Neuron (in vitro differentiated cells): ENCODE data around the gene CHRM2.
"Not testable (repeated sequence)": the region's sequence is repeated elsewhere in the genome, so short reads cannot be mapped to it uniquely, and the experiment has no call there.

Experiments used
- H2AFZ ChIP-seq: one replicate; pipeline ENCODE4 v1.6.1; 2013; ENCODE audit warnings: low read depth, mild to moderate bottlenecking, inconsistent platforms, low read length, moderate library complexity
- H3K27me3 ChIP-seq: one replicate; pipeline ENCODE4 v1.6.1; 2013; ENCODE audit warnings: low read length; ENCODE audit not compliant: insufficient read depth
- H3K36me3 ChIP-seq: one replicate; pipeline ENCODE4 v1.6.1; 2013; ENCODE audit warnings: low read length; ENCODE audit not compliant: insufficient read depth
- H3K4me1 ChIP-seq: one replicate; pipeline ENCODE4 v1.6.1; 2013; ENCODE audit warnings: low read length; ENCODE audit not compliant: insufficient read depth
- H3K4me3 ChIP-seq: 2 replicates; pipeline ENCODE4 v1.5.1; 2013; ENCODE audit warnings: mild to moderate bottlenecking, low read length, moderate library complexity
- H3K9me3 ChIP-seq: one replicate; pipeline ENCODE4 v1.6.1; 2013; ENCODE audit warnings: low read length

The CHRM2 gene

GRCh38 chr7:136868496-136869000 is at the start of gene CHRM2:
Gene CHRM2, plus strand, starts transcription at chr7:136868652. Its CDS starts 146,214 bp downstream, at chr7:137014866.
- peaks cover 34% of the 10 kb centered on the region for H3K4me1 ChIP-seq
- peak within 1 kb of the TSS; percentile 25 for H3K4me3 ChIP-seq
- H3K27me3 ChIP-seq: peaks cover 72% of the 10 kb centered on the region
- H3K9me3 ChIP-seq: no peaks in the 10 kb centered on the region
- H2AFZ ChIP-seq: peak within 1 kb of the TSS; percentile 51
- no peaks in the 10 kb centered on the region for H3K36me3 ChIP-seq

- not testable (repeated sequence) for H3K36me3 ChIP-seq, H3K9me3 ChIP-seq, H2AFZ ChIP-seq, H3K4me3 ChIP-seq, H3K27me3 ChIP-seq, H3K4me1 ChIP-seq
These were observed 37.1 kb upstream of the CHRM2 start for GRCh38 chr7:136831398-136831797.

- Histone ChIP-seq H3K4me1 (no peaks in the 10 kb centered on the region), H2AFZ (no peak overlapping the region), H3K27me3 (no peaks in the 10 kb centered on the region), H3K9me3 (no peaks in the 10 kb centered on the region), H3K36me3 (no peaks in the 10 kb centered on the region), H3K4me3 (no peak overlapping the region)
These were observed 22.5 kb upstream of the CHRM2 start for GRCh38 chr7:136845899-136846465.

- no peak overlapping the region for H2AFZ ChIP-seq
These were observed 20.6 kb upstream of the CHRM2 start for GRCh38 chr7:136847858-136848257.

GRCh38 chr7:136853654-136854053 is 14.8 kb upstream of the CHRM2 start:
- no peak overlapping the region for H2AFZ ChIP-seq
- no peaks in the 10 kb centered on the region for H3K36me3 ChIP-seq
- no peaks in the 10 kb centered on the region for H3K4me1 ChIP-seq
- H3K4me3 ChIP-seq: no peak overlapping the region
- peaks cover 4% of the 10 kb centered on the region for H3K27me3 ChIP-seq
- no peaks in the 10 kb centered on the region for H3K9me3 ChIP-seq

More at GRCh38 chr7:136847858-136848257, 20.6 kb upstream of the CHRM2 start:
- H3K4me1 ChIP-seq: no peaks in the 10 kb centered on the region
- H3K36me3 ChIP-seq: no peaks in the 10 kb centered on the region
- no peak overlapping the region for H3K4me3 ChIP-seq
- no peaks in the 10 kb centered on the region for H3K27me3 ChIP-seq
- H3K9me3 ChIP-seq: no peaks in the 10 kb centered on the region

GRCh38 chr7:136857573-136857972 is 10.9 kb upstream of the CHRM2 start:
- Histone ChIP-seq H2AFZ (no peak overlapping the region), H3K9me3 (no peaks in the 10 kb centered on the region), H3K36me3 (no peaks in the 10 kb centered on the region), H3K27me3 (peaks cover 9% of the 10 kb centered on the region), H3K4me3 (no peak overlapping the region), H3K4me1 (no peaks in the 10 kb centered on the region)

GRCh38 chr7:136859803-136860202 is 8.6 kb upstream of the CHRM2 start:
- Histone ChIP-seq H3K4me1 (no peaks in the 10 kb centered on the region), H2AFZ (no peak overlapping the region), H3K4me3 (no peak overlapping the region), H3K36me3 (no peaks in the 10 kb centered on the region), H3K9me3 (no peaks in the 10 kb centered on the region), H3K27me3 (peaks cover 14% of the 10 kb centered on the region)

- H3K9me3 ChIP-seq: no peaks in the 10 kb centered on the region
- no peaks in the 10 kb centered on the region for H3K36me3 ChIP-seq
- H3K4me3 ChIP-seq: no peak overlapping the region
- H3K4me1 ChIP-seq: peaks cover 21% of the 10 kb centered on the region
- H3K27me3 ChIP-seq: peaks cover 49% of the 10 kb centered on the region
- no peak overlapping the region for H2AFZ ChIP-seq
These were observed 3.2 kb upstream of the CHRM2 start for GRCh38 chr7:136865236-136865635.

GRCh38 chr7:136865777-136866176 is 2.7 kb upstream of the CHRM2 start:
- Histone ChIP-seq H2AFZ (no peak overlapping the region), H3K27me3 (peaks cover 54% of the 10 kb centered on the region), H3K9me3 (no peaks in the 10 kb centered on the region), H3K4me3 (no peak overlapping the region), H3K36me3 (no peaks in the 10 kb centered on the region), H3K4me1 (peaks cover 27% of the 10 kb centered on the region)

GRCh38 chr7:136869001-136869961 is 829 bp downstream of the CHRM2 start:
- H3K4me3 ChIP-seq: peak overlapping the region; percentile 25
- H3K27me3 ChIP-seq: peaks cover 73% of the 10 kb centered on the region
- no peaks in the 10 kb centered on the region for H3K9me3 ChIP-seq
- peaks cover 34% of the 10 kb centered on the region for H3K4me1 ChIP-seq
- H3K36me3 ChIP-seq: no peaks in the 10 kb centered on the region
- H2AFZ ChIP-seq: peak overlapping the region; percentile 51

- Histone ChIP-seq H3K9me3 (no peaks in the 10 kb centered on the region), H2AFZ (peak overlapping the region; percentile 51), H3K4me1 (peaks cover 34% of the 10 kb centered on the region), H3K4me3 (peak overlapping the region; percentile 14), H3K36me3 (no peaks in the 10 kb centered on the region), H3K27me3 (peaks cover 73% of the 10 kb centered on the region)
These were observed 1.8 kb downstream of the CHRM2 start for GRCh38 chr7:136869991-136870865.

- H3K4me3 ChIP-seq: peak overlapping the region; percentile 14
- peak overlapping the region; percentile 51 for H2AFZ ChIP-seq
- H3K27me3 ChIP-seq: peaks cover 66% of the 10 kb centered on the region
These were observed 2.5 kb downstream of the CHRM2 start for GRCh38 chr7:136870866-136871487.

More at GRCh38 chr7:136870866-136871487, 2.5 kb downstream of the CHRM2 start:
- H3K4me1 ChIP-seq: peaks cover 34% of the 10 kb centered on the region
- no peaks in the 10 kb centered on the region for H3K36me3 ChIP-seq
- H3K9me3 ChIP-seq: no peaks in the 10 kb centered on the region
